ENCODE measurements around the gene PTOV1.

PTOV1 gene

GRCh38 chr19:49887665-49888509, 36.9 kb downstream of the PTOV1 start:
- DNase-seq (ENCODE audit: extremely low read depth in 1 of 2, low read depth in 1 of 2), result no peak

GRCh38 chr19:49888510-49888824, 37.5 kb downstream of the PTOV1 start:
- no peak for DNase-seq (ENCODE audit: extremely low read depth in 1 of 2, low read depth in 1 of 2)

GRCh38 chr19:49889038-49889686, 38.2 kb downstream of the PTOV1 start:
- no peak for DNase-seq (ENCODE audit: extremely low read depth in 1 of 2, low read depth in 1 of 2)

GRCh38 chr19:49889687-49890348, 38.9 kb downstream of the PTOV1 start:
- peak; percentile 53 to 62 for DNase-seq (ENCODE audit: extremely low read depth in 1 of 2, low read depth in 1 of 2)

GRCh38 chr19:49890349-49891311, 39.7 kb downstream of the PTOV1 start:
- peak in 1 of 2 donors; percentile 47 for DNase-seq (ENCODE audit: extremely low read depth in 1 of 2, low read depth in 1 of 2)

- no peak for DNase-seq (ENCODE audit: extremely low read depth in 1 of 2, low read depth in 1 of 2)
These were observed 40.4 kb downstream of the PTOV1 start for GRCh38 chr19:49891393-49891792.

GRCh38 chr19:49892716-49893115, 41.8 kb downstream of the PTOV1 start:
- DNase-seq (ENCODE audit: extremely low read depth in 1 of 2, low read depth in 1 of 2), result no peak

- DNase-seq (ENCODE audit: extremely low read depth in 1 of 2, low read depth in 1 of 2), result peak in 1 of 2 donors; percentile 37
These were observed 43.2 kb downstream of the PTOV1 start for GRCh38 chr19:49894011-49894664.

- DNase-seq (ENCODE audit: extremely low read depth in 1 of 2, low read depth in 1 of 2), result peak in 1 of 2 donors; percentile 73
These were observed 44.1 kb downstream of the PTOV1 start for GRCh38 chr19:49894879-49895565.

- peak in 1 of 2 donors; percentile 64 for DNase-seq (ENCODE audit: extremely low read depth in 1 of 2, low read depth in 1 of 2)
These were observed 44.8 kb downstream of the PTOV1 start for GRCh38 chr19:49895566-49896297.

- peak; percentile 40 to 70 for DNase-seq (ENCODE audit: extremely low read depth in 1 of 2, low read depth in 1 of 2)
These were observed 46.1 kb downstream of the PTOV1 start, which contains the start of gene IL4I1 for GRCh38 chr19:49896863-49897621. Gene IL4I1 (minus strand): TSS chr19:49896887. CDS start chr19:49896160, 727 bp downstream.

- DNase-seq (ENCODE audit: extremely low read depth in 1 of 2, low read depth in 1 of 2), result no peak
These were observed 53.2 kb downstream of the PTOV1 start for GRCh38 chr19:49904136-49904535.

- no peak for DNase-seq (ENCODE audit: extremely low read depth in 1 of 2, low read depth in 1 of 2)
These were observed 56.1 kb downstream of the PTOV1 start for GRCh38 chr19:49906879-49907564.

GRCh38 chr19:49907745-49908446, 56.9 kb downstream of the PTOV1 start:
- no peak for DNase-seq (ENCODE audit: extremely low read depth in 1 of 2, low read depth in 1 of 2)

- no peak for DNase-seq (ENCODE audit: extremely low read depth in 1 of 2, low read depth in 1 of 2)
These were observed 57.8 kb downstream of the PTOV1 start for GRCh38 chr19:49908480-49909420.

- DNase-seq (ENCODE audit: extremely low read depth in 1 of 2, low read depth in 1 of 2), result no peak
These were observed 59.2 kb downstream of the PTOV1 start for GRCh38 chr19:49910179-49910578.
